ENCODE data around the gene SMIM32. TPM values are rescaled to one million over a fixed set of nuclear protein-coding genes. Genes with fewer than 3 reads are reported as not detected.

The SMIM32 gene
- total and polyA plus RNA-seq, 2 donors from 2014 or later, result 5.1 to 63.6 TPM

DNA sequence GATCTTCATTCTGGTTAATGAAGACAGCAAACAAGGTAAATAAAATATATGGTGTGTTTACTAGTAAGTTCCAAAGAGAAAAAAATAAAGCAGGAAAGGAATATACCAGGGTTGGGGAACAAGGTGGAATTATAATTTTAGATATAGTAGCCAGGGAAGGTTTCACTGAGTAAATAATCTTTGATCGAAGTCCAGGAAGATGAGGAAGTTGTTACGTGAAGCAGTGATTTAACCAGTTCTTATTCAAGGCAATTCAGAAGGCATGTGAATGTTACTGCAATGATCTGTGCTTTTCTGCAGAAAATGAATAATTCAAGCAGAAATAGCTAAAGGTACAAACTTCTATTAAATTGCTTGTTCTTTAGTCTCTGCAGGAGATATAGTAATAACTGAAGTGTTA lies 6.2 kb downstream of the SMIM32 start:
- intact Hi-C loops (cut with DNase I), result no loop called here
- Histone ChIP-seq H3K36me3 (ENCODE audit: control insufficient read depth in 2 of 3, insufficient read depth in 3 of 3, low read length in 3 of 3) (peaks cover 0 to 3% (median 0%) of the 10 kb centered on the region in 3 donors), H3K9ac (ENCODE audit: low read length in 3 of 3) (no peak overlapping the region), H3K27me3 (ENCODE audit: control insufficient read depth, insufficient read depth, low read length) (peaks cover 9% of the 10 kb centered on the region), H3K27ac (ENCODE audit: low read depth in 2 of 2, low read length in 2 of 2) (peak overlapping the region in 1 of 2 donors; percentile 66), H3K4me3 (ENCODE audit: low read length in 3 of 3) (peak overlapping the region in 1 of 3 donors; percentile 22), H3K4me1 (ENCODE audit: control insufficient read depth in 2 of 3, insufficient read depth in 2 of 3, low read depth in 1 of 3, low read length in 3 of 3) (peaks cover 0 to 5% (median 4%) of the 10 kb centered on the region in 3 donors), H3K9me3 (ENCODE audit: control insufficient read depth in 2 of 3, insufficient read depth in 1 of 3, low read length in 3 of 3) (no peaks in the 10 kb centered on the region)
- FAIRE-seq (no peak), DNase-seq (no peak)
- no peak for TF ChIP-seq CTCF (IDR thresholded peaks at IDR 0.05; ENCODE audit: borderline replicate concordance, extremely low read depth, insufficient read depth)

DNA sequence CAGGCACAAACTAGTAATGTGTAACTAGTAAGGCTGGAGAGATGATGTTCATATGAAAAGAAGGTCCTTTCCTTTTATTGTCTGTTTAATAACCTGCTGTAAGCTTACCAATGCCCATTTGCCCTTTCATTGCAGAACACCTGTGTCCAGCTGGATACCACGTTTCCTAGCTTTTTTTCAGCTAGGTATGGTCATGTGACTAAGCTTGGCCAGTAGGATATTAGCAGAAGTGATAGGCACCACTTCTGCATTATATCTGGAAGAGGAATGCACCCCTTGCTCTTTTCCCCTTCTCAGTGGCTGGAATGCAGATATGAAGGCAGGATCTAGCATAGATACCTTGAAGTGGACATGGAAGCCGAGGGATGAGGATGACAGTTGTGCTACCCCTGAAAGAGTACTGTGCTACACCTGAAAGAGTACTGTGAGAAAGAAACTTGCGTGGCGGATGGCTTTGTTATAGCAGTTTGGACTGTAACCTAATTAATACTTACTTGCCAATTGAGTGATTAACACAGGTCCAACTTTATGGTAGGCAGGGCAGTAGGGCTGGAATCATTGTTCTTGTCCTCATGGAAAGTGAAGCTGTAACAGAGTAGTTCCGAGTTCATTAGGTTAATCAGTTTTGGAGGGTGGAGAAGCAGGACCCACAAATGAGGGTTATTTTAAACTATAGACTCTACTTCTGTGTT lies 6.8 kb downstream of the SMIM32 start:
- no peak for FAIRE-seq
- H3K4me1 ChIP-seq (ENCODE audit: control insufficient read depth in 2 of 3, insufficient read depth in 2 of 3, low read depth in 1 of 3, low read length in 3 of 3), result peaks cover 0 to 4% (median 4%) of the 10 kb centered on the region in 3 donors
- H3K9ac ChIP-seq (ENCODE audit: low read length in 3 of 3), result no peak overlapping the region
- H3K27ac ChIP-seq (ENCODE audit: low read depth in 2 of 2, low read length in 2 of 2), result peak overlapping the region; percentile 38 to 76
- H3K9me3 ChIP-seq (ENCODE audit: control insufficient read depth in 2 of 3, insufficient read depth in 1 of 3, low read length in 3 of 3), result no peaks in the 10 kb centered on the region
- peaks cover 0 to 3% (median 0%) of the 10 kb centered on the region in 3 donors for H3K36me3 ChIP-seq (ENCODE audit: control insufficient read depth in 2 of 3, insufficient read depth in 3 of 3, low read length in 3 of 3)
- no peak for DNase-seq
- intact Hi-C loops (cut with DNase I), result no loop called here
- H3K27me3 ChIP-seq (ENCODE audit: control insufficient read depth, insufficient read depth, low read length), result peaks cover 3% of the 10 kb centered on the region
- no peak for TF ChIP-seq CTCF (IDR thresholded peaks at IDR 0.05; ENCODE audit: borderline replicate concordance, extremely low read depth, insufficient read depth)
- H3K4me3 ChIP-seq (ENCODE audit: low read length in 3 of 3), result peak overlapping the region in 2 of 3 donors; percentile 20 to 26

GRCh38 chr5:136182618-136183017 lies 10.3 kb downstream of the SMIM32 start:
- Histone ChIP-seq H3K36me3 (ENCODE audit: control insufficient read depth in 2 of 3, insufficient read depth in 3 of 3, low read length in 3 of 3) (peaks cover 0 to 12% (median 5%) of the 10 kb centered on the region in 3 donors), H3K4me1 (ENCODE audit: control insufficient read depth in 2 of 3, insufficient read depth in 2 of 3, low read depth in 1 of 3, low read length in 3 of 3) (peaks cover 0 to 4% (median 4%) of the 10 kb centered on the region in 3 donors), H3K9me3 (ENCODE audit: control insufficient read depth in 2 of 3, insufficient read depth in 1 of 3, low read length in 3 of 3) (no peaks in the 10 kb centered on the region), H3K27ac (ENCODE audit: low read depth in 2 of 2, low read length in 2 of 2) (no peak overlapping the region), H3K4me3 (ENCODE audit: low read length in 3 of 3) (no peak overlapping the region), H3K9ac (ENCODE audit: low read length in 3 of 3) (no peak overlapping the region), H3K27me3 (ENCODE audit: control insufficient read depth, insufficient read depth, low read length) (no peaks in the 10 kb centered on the region)
- DNase-seq (no peak), FAIRE-seq (no peak)
- no peak for TF ChIP-seq CTCF (IDR thresholded peaks at IDR 0.05; ENCODE audit: borderline replicate concordance, extremely low read depth, insufficient read depth)
- intact Hi-C loops (cut with DNase I), result no loop called here

Data from kidney (tissue), 14 donors.